BE2C (cell line): ENCODE data around the gene NEU1.

Experiments used
- DNase-seq: peaks from one replicate; pipeline ENCODE4 v3.0.0-alpha.2; 2020
- H3K27me3 ChIP-seq: fragments of 250-450 bp; sonication (Bioruptor Pico); 2 replicates; pipeline ENCODE4 v1.5.1; 2020; ENCODE audit warnings: mild to moderate bottlenecking
- H3K36me3 ChIP-seq: fragments of 250-450 bp; sonication (Bioruptor Pico); 2 replicates; pipeline ENCODE4 v1.5.1; 2020; ENCODE audit warnings: mild to moderate bottlenecking
- H3K4me1 ChIP-seq: fragments of 250-450 bp; sonication (Bioruptor Pico); 2 replicates; pipeline ENCODE4 v1.5.1; 2020
- H3K4me3 ChIP-seq: 2 replicates; pipeline ENCODE4 v1.5.1; 2011; ENCODE audit warnings: low read depth, low read length
- H3K9me3 ChIP-seq: fragments of 250-450 bp; sonication (Bioruptor Pico); 2 replicates; pipeline ENCODE4 v1.5.1; 2020
- CTCF ChIP-seq: IDR thresholded peaks from 2 replicates; pipeline ENCODE4 v1.5.1; 2012; ENCODE audit warnings: mild to moderate bottlenecking, low read depth, low read length

NEU1 gene

DNA sequence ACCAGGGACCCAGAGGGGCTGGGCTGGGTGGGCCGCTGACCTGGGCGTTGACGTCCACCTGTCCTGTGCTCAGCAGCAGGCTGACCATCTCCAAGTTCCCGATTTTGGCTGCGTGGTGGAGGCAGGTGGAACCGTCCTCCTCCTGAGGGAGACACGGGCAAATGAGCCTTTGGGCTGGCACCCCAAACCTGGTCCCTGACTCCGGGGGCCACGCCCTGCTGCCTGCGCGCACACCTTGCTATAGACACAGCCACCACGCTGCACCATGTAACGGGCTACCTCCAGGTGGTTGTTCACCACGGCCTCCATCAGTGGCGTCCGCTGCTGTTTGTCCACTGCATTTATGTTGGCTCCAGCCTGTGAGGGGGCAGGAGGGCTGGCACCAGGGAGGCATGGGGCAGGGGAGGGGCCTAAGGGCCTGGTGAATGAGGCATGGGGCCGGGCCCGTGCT is 23.9 kb upstream of the NEU1 start:
- H3K36me3 ChIP-seq, result peaks cover 59% of the 10 kb centered on the region
- no peak for TF ChIP-seq CTCF

GRCh38 chr6:31884528-31885035 is 22.0 kb upstream of the NEU1 start:
- H3K9me3 ChIP-seq, result no peaks in the 10 kb centered on the region
- no peak for TF ChIP-seq CTCF
- no peak for DNase-seq
- no peak overlapping the region for H3K4me3 ChIP-seq
- no peaks in the 10 kb centered on the region for H3K27me3 ChIP-seq
- H3K36me3 ChIP-seq, result peaks cover 71% of the 10 kb centered on the region
- H3K4me1 ChIP-seq, result peaks cover 7% of the 10 kb centered on the region

More for the DNA sequence above, 23.9 kb upstream of the NEU1 start:
- Histone ChIP-seq H3K9me3 (no peaks in the 10 kb centered on the region), H3K27me3 (no peaks in the 10 kb centered on the region), H3K4me1 (peaks cover 7% of the 10 kb centered on the region), H3K4me3 (no peak overlapping the region)
- DNase-seq, result no peak

DNA sequence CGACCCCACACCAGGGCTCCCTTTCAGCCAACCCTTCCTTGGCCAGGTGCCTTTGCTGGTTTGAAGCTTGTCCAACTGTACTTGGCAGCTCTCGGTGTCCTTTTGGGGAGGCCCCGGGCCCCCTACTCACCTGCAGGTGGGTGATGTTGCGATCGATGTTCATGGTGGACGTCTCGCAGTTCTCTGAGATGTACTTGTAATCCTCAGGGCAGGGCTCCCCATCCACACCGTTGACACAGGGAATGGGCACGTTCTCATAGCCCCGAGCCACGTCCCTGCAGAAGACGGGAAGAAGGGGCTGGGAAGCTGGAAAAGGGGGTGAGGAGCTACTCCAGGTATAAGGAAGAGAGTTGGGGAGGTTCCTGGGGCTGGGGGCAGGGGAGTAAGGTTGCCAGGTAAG is 21.1 kb upstream of the NEU1 start:
- no peak for TF ChIP-seq CTCF
- no peak for DNase-seq
- H3K27me3 ChIP-seq, result no peaks in the 10 kb centered on the region
- peaks cover 66% of the 10 kb centered on the region for H3K36me3 ChIP-seq
- H3K9me3 ChIP-seq, result no peaks in the 10 kb centered on the region
- H3K4me1 ChIP-seq, result peaks cover 7% of the 10 kb centered on the region
- H3K4me3 ChIP-seq, result no peak overlapping the region

GRCh38 chr6:31882344-31882743 is 19.7 kb upstream of the NEU1 start:
- H3K27me3 ChIP-seq, result no peaks in the 10 kb centered on the region
- H3K9me3 ChIP-seq, result no peaks in the 10 kb centered on the region
- TF ChIP-seq CTCF, result no peak
- peaks cover 7% of the 10 kb centered on the region for H3K4me1 ChIP-seq
- H3K4me3 ChIP-seq, result no peak overlapping the region
- peaks cover 54% of the 10 kb centered on the region for H3K36me3 ChIP-seq
- peak; percentile 78 for DNase-seq

- H3K4me3 ChIP-seq, result no peak overlapping the region
- no peaks in the 10 kb centered on the region for H3K9me3 ChIP-seq
- H3K27me3 ChIP-seq, result no peaks in the 10 kb centered on the region
- H3K4me1 ChIP-seq, result peaks cover 7% of the 10 kb centered on the region
- TF ChIP-seq CTCF, result no peak
- no peak for DNase-seq
- H3K36me3 ChIP-seq, result peaks cover 43% of the 10 kb centered on the region
Observed at GRCh38 chr6:31881136-31881859, 18.7 kb upstream of the NEU1 start.

DNA sequence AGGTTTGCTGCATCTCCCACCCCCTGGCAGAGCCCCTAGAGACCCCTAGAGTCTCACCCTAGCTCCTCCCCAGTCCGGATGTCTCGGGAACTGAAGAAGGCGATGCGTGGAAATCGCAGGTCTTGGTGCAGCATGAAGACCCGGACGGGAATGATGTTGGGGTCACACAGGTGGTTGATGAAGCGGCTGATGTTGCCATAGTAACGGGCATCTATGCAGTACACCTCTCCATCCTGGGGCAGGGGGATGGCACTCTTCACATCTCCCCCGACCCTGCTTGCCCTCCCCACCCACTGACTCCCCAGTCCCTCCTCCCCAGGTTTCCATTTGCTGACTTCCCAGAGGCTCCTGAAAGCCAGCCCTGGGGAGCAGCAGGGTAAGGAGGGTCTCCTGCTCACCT is 18.0 kb upstream of the NEU1 start:
- H3K4me1 ChIP-seq, result peaks cover 7% of the 10 kb centered on the region
- no peak overlapping the region for H3K4me3 ChIP-seq
- DNase-seq, result no peak
- no peak for TF ChIP-seq CTCF
- H3K27me3 ChIP-seq, result no peaks in the 10 kb centered on the region
- H3K36me3 ChIP-seq, result peaks cover 41% of the 10 kb centered on the region
- no peaks in the 10 kb centered on the region for H3K9me3 ChIP-seq
